HCT116 (cell line): ENCODE measurements around the gene USP17L27.
"Not testable (repeated sequence)": the region's sequence is repeated elsewhere in the genome, so short reads cannot be mapped to it uniquely, and the experiment has no call there.

ENCODE experiments used
- CEBPB ChIP-seq: IDR thresholded peaks from 2 replicates; pipeline ENCODE4 v1.6.1; 2012; ENCODE audit warnings: low read depth
- CTCF ChIP-seq, 3 experiments: fragments of 200-600 bp in 1 of 3; sonication (generic) in 1 of 3; IDR thresholded peaks in 2 of 3; conservative IDR thresholded peaks in 1 of 3; 2 replicates each; pipeline ENCODE4 v1.5.1; 2012 to 2017; ENCODE audit warnings: low read depth in 2 of 3, low read length in 2 of 3, antibody characterized with exemption in 1 of 3, borderline replicate concordance in 1 of 3, control low read depth in 1 of 3, mild to moderate bottlenecking in 1 of 3, mixed read lengths in 1 of 3, mixed run types in 1 of 3, moderate library complexity in 1 of 3; ENCODE audit not compliant: insufficient read depth in 1 of 3
- RAD21 ChIP-seq: IDR thresholded peaks from 2 replicates; pipeline ENCODE4 v1.6.1; 2012; ENCODE audit warnings: low read depth, mild to moderate bottlenecking

- TF ChIP-seq CEBPB; CTCF (IDR thresholded peaks at IDR 0.05 in 2 of 3, conservative IDR thresholded peaks at IDR 0.05 in 1 of 3; ENCODE audit: borderline replicate concordance in 1 of 3, insufficient read depth in 1 of 3, low read depth in 2 of 3, low read length in 2 of 3); RAD21: not testable (repeated sequence)
Measured at GRCh38 chr4:9343848-9344247, at the start of gene USP17L27.
